Progenitor cell of endocrine pancreas (in vitro differentiated cells): ENCODE measurements around the gene DRC3. TPM values are rescaled to one million over a fixed set of nuclear protein-coding genes. Genes with fewer than 3 reads are reported as not detected.

Experiments used
- DNase-seq: peaks from one replicate; pipeline ENCODE4 v3.0.0; 2021; ENCODE audit warnings: low spot score; ENCODE audit not compliant: unreplicated experiment
- H3K27ac Mint-ChIP-seq: 2 replicates; pipeline ENCODE4 v1.8.0; 2021; ENCODE audit warnings: mild to moderate bottlenecking, moderate library complexity, mixed read lengths
- H3K27me3 Mint-ChIP-seq: 2 replicates; pipeline ENCODE4 v1.8.0; 2021; ENCODE audit warnings: mixed read lengths
- H3K36me3 Mint-ChIP-seq: 2 replicates; pipeline ENCODE4 v1.8.0; 2022; ENCODE audit warnings: mixed read lengths; ENCODE audit not compliant: insufficient read depth
- H3K4me1 Mint-ChIP-seq: 2 replicates; pipeline ENCODE4 v1.8.0; 2021; ENCODE audit warnings: low read depth, mixed read lengths
- H3K4me3 Mint-ChIP-seq: 2 replicates; pipeline ENCODE4 v1.8.0; 2021; ENCODE audit warnings: low read depth, mild to moderate bottlenecking, moderate library complexity, mixed read lengths
- H3K9me3 Mint-ChIP-seq: 2 replicates; pipeline ENCODE4 v1.8.0; 2021; ENCODE audit warnings: low read depth, mixed read lengths
- total RNA-seq: library from RNA; stranded (reverse); gene quantifications from 2 replicates; pipeline ENCODE4 v1.2.1, GENCODE V29; 2021
- TF ChIP-seq, protein P1 (sequence below): fragments of 200-600 bp; sonication (generic); IDR thresholded peaks from one replicate; pipeline ENCODE4 v1.5.0; 2021; ENCODE audit warnings: antibody characterized with exemption, mild to moderate bottlenecking; ENCODE audit not compliant: unreplicated experiment

Gene DRC3
- total RNA-seq, 1 donor from 2014 or later = 15.4 TPM

DNA sequence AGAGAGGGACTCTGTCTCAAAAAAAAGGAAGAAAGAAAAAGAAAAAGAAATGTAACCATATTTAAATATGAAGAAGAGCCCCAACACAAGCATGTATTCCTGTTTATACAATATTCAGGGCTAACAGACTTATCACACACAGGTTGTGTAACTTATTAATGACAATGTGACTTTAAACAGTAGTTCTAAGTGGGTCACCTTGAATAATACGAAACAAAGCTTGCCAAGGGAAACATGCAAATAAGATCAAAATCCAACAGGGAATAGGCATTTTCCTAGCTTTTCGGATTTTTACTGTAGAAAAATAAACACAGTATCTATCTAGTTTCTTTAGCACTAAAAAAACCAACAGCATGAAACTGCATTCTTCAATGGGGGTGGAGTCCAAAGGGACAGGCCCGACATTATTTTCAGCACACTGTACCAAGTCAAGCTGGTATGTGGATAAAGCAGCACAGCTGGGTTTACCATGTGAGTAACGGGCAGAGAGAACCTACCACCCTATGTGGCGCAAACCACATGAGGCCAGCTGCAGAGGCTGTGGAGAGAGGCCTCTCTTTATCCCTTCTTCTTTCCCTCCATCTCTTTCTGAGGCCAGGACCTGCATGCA, 45.7 kb upstream of the DRC3 start:
- H3K27me3 Mint-ChIP-seq = no peaks in the 10 kb centered on the region
- H3K4me3 Mint-ChIP-seq = no peak overlapping the region
- TF ChIP-seq, protein P1, sequence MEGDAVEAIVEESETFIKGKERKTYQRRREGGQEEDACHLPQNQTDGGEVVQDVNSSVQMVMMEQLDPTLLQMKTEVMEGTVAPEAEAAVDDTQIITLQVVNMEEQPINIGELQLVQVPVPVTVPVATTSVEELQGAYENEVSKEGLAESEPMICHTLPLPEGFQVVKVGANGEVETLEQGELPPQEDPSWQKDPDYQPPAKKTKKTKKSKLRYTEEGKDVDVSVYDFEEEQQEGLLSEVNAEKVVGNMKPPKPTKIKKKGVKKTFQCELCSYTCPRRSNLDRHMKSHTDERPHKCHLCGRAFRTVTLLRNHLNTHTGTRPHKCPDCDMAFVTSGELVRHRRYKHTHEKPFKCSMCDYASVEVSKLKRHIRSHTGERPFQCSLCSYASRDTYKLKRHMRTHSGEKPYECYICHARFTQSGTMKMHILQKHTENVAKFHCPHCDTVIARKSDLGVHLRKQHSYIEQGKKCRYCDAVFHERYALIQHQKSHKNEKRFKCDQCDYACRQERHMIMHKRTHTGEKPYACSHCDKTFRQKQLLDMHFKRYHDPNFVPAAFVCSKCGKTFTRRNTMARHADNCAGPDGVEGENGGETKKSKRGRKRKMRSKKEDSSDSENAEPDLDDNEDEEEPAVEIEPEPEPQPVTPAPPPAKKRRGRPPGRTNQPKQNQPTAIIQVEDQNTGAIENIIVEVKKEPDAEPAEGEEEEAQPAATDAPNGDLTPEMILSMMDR = no peak
- no peak overlapping the region for H3K27ac Mint-ChIP-seq
- DNase-seq = no peak
- H3K36me3 Mint-ChIP-seq = no peaks in the 10 kb centered on the region
- H3K9me3 Mint-ChIP-seq = no peaks in the 10 kb centered on the region
- H3K4me1 Mint-ChIP-seq = peaks cover 11% of the 10 kb centered on the region

DNA sequence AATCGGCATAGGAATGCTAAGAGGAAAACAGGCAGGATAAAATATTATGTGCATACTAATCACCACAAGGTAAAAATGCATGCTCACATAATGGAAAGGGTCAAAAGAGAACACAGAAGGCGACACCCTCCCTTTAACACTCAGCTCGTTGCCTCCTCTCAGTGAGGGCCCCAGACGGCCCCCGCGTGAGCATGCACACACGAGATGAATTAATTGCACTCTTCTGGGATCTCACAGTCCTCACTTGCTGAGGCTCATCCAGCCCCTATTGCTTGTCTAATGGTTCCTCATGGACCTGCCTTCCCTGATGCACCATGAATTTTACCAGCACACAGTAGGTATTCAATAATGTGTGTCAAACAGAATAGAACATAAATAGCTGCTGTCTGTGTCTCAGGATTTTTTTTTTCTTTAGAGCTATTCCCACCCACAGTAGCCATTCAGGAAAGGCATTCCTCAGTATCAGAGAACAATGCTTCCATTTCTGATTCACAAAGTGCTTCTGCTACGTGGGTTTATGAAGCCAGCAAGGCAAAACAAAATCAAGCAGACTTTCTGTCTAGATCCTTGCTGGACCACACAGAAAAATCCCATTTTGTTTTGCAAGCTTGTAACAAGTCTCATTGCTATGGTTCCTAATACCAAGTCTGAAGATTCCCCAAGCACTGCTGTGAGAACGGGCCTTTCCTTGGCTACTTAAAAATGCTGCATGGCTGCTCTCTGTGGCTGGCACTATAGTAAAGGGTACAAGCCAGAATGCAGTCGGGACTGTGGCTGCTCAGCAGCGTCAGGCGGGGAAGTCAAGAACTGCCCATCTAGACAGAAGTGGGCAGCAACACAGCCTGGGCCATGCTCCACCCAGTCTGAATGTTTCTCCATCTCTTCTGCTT, 44.0 kb upstream of the DRC3 start:
- H3K36me3 Mint-ChIP-seq = no peaks in the 10 kb centered on the region
- no peak overlapping the region for H3K27ac Mint-ChIP-seq
- TF ChIP-seq, protein P1 = no peak
- no peak overlapping the region for H3K4me3 Mint-ChIP-seq
- DNase-seq = no peak
- no peaks in the 10 kb centered on the region for H3K27me3 Mint-ChIP-seq
- H3K9me3 Mint-ChIP-seq = no peaks in the 10 kb centered on the region
- peaks cover 3% of the 10 kb centered on the region for H3K4me1 Mint-ChIP-seq

DNA sequence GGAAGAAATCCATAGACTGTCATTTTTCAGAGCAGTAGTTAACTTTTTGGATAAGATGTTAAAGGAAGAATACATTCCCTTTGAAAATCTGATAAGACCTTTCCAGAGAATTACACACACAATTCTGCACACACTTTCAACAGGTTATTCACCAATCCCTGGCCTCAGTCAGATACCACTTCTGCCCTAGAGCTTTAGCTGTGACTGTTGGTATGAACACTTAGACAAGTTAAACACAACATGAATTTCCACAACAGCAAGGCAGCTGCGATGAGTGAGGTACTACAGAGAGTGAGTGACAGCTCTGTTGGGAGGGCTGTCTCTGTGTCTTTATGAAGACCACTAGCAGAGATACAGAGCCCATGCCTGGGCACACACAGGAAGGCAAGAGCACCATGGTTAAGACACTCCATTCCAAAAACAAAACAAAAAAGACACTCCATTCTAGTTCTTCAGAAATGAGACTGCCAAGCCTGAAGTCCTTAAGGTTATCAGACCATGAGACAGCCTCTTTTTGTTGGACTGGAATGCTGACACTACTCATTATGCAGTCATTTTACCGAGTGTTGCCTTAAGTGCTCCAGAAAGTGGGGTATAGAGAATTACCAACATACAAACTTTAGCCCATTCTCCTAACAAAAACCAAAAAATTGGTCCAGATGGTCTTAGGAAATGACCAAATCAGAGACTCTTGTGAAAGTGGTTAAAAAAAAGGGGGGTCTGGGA, 42.8 kb upstream of the DRC3 start:
- no peaks in the 10 kb centered on the region for H3K9me3 Mint-ChIP-seq
- peaks cover 3% of the 10 kb centered on the region for H3K4me1 Mint-ChIP-seq
- no peaks in the 10 kb centered on the region for H3K36me3 Mint-ChIP-seq
- H3K27me3 Mint-ChIP-seq = no peaks in the 10 kb centered on the region
- H3K4me3 Mint-ChIP-seq = no peak overlapping the region
- H3K27ac Mint-ChIP-seq = no peak overlapping the region
- TF ChIP-seq, protein P1 = no peak
- DNase-seq = no peak

DNA sequence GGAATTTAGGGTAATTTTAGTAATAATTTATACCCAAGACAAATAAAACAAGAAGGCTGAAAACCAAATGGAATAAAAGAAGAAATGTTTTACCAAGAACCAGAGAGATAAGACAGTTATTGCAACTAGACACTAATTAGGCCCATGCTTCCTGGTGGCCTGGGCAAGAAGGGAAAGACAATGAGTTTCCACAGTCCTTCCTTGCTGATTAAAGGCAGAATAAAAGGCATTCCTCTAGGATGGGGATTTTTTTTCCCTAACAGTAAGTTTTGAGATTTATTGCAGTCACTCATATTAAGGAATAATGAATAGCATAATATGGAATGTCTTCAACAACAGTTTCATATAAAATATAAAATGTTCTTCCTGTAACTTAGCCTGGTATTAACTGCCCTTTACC, 42.0 kb upstream of the DRC3 start:
- DNase-seq = no peak
- Mint-ChIP-seq H3K4me3 (no peak overlapping the region), H3K27ac (no peak overlapping the region), H3K36me3 (no peaks in the 10 kb centered on the region), H3K27me3 (no peaks in the 10 kb centered on the region), H3K9me3 (no peaks in the 10 kb centered on the region), H3K4me1 (peaks cover 3% of the 10 kb centered on the region)
- TF ChIP-seq, protein P1 = no peak

DNA sequence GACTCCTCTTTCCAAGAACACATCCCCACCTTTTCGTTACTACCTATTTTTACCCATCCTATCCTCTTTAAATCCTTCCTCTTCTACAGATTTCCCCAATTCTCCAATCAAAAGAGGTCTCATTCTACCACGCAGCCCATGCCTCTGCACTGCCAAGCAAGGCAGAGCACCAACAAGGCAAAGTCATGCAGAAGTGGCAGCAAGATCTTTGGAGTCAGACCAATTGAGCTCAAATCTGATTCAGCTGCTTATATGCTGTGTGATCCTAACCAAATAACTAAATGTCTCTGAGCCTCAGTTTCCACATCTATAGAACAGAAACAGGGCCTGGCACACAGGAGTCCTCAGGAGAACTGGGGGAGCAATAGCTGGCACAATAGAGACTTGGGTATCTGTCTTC, 41.5 kb upstream of the DRC3 start:
- DNase-seq = no peak
- Mint-ChIP-seq H3K4me3 (no peak overlapping the region), H3K9me3 (no peaks in the 10 kb centered on the region), H3K4me1 (peaks cover 4% of the 10 kb centered on the region), H3K27me3 (no peaks in the 10 kb centered on the region), H3K36me3 (no peaks in the 10 kb centered on the region), H3K27ac (no peak overlapping the region)
- TF ChIP-seq, protein P1 = no peak
